Umbilical cord (tissue), 2 donors: Measurements from ENCODE around the gene GALNTL6. TPM values are rescaled to one million over a fixed set of nuclear protein-coding genes. Genes with fewer than 3 reads are reported as not detected.

Source experiments
- DNase-seq: peaks from one replicate; pipeline ENCODE4 v3.0.0-alpha.2; 2015; ENCODE audit warnings: low spot score
- total RNA-seq: library from RNA; depleted of rRNA; stranded (reverse); fragments of >200 nt; gene quantifications from one replicate; pipeline ENCODE4 v1.2.3, GENCODE V29; 2014; ENCODE audit warnings: low replicate concordance; ENCODE audit not compliant: insufficient read depth

The GALNTL6 gene
- total RNA-seq, 1 donor from 2014 or later: 6.5 TPM

- no peak for DNase-seq
Measured at GRCh38 chr4:172207258-172207657, 394.1 kb downstream of the GALNTL6 start.

GRCh38 chr4:172207886-172208285, 394.7 kb downstream of the GALNTL6 start:
- no peak for DNase-seq

GRCh38 chr4:172220679-172221078, 407.5 kb downstream of the GALNTL6 start:
- DNase-seq: no peak

- no peak for DNase-seq
Measured at GRCh38 chr4:172225457-172225856, 412.3 kb downstream of the GALNTL6 start.

DNA sequence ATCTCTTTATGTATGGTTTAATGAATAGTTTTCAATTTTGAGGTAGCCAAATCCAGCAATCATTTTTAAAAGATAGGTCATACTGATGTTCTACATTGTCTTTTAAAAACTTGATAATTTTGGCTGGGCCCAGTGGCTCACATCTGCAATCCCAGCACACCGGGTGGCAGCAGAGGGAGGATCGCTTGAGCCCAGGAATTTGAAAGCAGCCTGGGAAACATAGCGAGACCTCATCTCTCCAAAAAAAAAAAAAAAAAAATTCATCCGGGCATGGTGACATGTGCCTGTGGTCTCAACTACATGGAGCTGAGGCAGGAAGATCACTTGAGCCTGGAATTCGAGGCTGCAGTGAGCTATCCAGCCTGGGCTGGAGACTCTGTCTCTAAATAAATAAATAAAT, 419.8 kb downstream of the GALNTL6 start:
- DNase-seq: no peak

DNA sequence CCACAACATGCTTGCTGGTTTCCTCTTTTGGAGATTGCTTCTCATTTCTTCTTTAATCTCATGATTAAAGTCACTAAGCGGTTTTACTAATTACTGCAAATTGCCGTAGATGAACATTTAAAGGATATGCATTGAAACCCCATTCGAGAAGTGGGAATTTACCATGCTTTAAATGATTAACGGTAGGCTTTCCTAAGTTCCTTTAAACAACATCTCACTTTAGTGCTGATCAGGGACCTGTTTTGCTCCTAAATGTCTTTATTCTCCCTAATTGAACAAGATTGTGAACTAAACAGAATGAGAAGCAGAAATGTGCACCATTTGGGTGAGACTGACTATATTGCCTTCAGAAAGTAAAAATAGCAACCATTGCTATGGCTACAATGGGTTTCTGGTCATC, 430.3 kb downstream of the GALNTL6 start:
- no peak for DNase-seq

DNA sequence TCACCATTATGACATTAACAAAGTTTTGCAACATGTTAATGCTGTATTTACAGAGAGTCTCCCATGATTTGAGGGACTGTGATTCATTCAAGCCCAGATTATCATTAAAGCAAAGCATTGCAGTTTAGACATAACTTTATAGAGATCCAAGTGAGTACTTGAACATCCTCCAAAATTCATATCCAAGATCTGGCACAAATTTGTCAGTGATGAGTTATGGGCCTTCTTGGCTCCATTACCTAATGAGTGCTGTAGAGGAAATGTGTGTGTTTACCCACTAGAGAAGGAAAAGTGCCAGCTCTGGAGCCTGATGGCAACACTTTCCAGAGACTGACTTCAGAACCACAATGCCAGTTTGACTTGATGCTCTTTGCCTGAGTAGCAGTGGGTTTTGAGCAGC, 432.3 kb downstream of the GALNTL6 start:
- DNase-seq: peak; percentile 64

DNA sequence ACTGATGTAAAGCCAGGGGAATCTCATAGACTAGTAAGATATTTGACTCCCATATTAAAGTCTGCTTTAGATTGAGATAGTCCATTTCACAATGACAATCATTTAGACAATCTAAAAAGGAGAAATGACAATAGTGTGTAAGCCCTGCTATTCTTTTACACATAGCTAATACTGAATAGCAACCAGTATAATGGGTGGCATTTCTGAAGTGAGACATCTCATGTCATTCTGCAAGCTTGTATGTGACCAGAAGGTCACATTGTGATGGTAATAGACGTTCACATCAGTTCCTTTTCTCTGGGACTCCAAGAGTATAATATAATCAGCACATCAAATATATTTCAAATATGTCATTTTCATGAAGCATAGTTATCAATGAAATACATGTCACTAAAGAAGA, 440.2 kb downstream of the GALNTL6 start:
- no peak for DNase-seq

DNA sequence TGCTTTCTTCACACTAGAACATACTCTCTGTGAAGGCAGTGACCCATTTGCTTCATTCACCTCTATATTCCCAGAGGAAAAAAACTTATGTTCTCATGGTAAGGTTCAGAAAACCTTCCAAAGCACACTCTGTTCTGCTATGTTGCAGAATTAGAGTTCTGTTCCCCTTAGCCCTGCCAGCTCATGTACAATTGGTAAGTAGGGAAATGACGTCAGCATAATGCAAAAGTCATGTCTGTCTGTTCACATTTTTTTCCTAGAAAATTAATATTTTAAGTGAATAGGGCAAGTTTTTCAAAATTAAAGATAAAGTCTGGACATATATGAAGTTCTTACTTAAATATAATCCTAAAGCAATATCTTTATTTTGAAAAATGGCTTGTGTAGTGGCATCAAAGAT, 443.6 kb downstream of the GALNTL6 start:
- DNase-seq: no peak

GRCh38 chr4:172270397-172270796, 457.2 kb downstream of the GALNTL6 start:
- peak; percentile 44 for DNase-seq

DNA sequence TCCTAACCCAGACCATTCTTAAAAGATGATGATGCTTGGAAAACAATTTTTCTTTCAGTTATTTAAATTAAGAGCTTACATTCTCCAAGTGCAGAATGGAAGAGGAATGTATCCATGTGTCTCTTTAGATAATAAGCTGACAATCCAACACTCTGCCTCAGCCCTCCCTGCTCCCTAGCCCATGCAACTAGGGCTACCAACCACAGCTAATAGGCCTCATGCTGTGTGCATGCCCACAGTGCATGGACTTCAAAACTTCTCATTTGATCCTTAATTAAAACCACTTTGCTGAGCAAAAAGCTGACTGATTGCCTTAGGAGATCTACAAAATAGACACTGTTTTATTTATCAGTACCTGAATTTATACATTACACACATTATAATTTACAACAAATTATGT, 473.9 kb downstream of the GALNTL6 start:
- no peak for DNase-seq

- no peak for DNase-seq
Measured at GRCh38 chr4:172305698-172306097, 492.5 kb downstream of the GALNTL6 start.

DNA sequence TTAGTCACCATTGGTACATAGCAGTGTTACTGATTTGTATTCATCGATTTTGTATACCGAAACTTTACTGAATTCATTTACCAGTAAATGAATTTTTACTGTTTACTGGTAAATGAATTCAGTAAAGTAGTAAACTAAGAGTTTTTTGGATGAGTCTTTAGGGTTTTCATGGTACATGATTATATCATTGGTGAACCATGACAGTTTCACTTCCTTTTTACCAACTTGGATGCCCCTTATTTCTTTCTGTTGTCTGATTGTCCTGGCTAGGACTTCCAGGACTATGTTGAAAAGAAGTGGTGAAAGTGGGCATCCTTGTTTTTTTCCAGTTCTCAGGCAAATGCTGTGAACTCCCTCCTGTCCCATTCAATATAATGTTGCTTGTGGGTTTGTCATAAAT, 494.9 kb downstream of the GALNTL6 start:
- DNase-seq: no peak

- DNase-seq: no peak
Measured at GRCh38 chr4:172311682-172312081, 498.5 kb downstream of the GALNTL6 start.

GRCh38 chr4:172323288-172323687, 510.1 kb downstream of the GALNTL6 start:
- no peak for DNase-seq

- no peak for DNase-seq
Measured at GRCh38 chr4:172344308-172344938, 531.2 kb downstream of the GALNTL6 start.

- DNase-seq: no peak
Measured at GRCh38 chr4:172348426-172348825, 535.2 kb downstream of the GALNTL6 start.

DNA sequence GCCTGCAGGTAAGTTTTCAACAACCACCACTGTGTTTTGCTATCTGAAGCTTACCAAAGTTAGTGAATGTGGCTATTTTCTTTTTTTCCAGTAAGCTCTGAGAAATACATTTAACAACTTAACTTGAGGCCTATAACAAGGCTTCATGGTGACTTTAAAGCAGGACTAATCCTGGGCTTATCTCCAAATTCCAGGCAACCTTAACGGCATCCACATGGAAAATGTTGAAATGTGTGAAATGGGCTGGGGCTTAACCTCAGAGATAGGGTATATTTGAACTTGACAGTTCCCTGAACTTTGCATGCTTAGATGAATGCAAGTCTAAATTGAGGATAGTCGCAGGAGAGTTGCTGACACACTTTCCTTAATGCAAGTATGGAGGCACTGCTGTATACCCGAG, 539.2 kb downstream of the GALNTL6 start:
- peak; percentile 76 for DNase-seq

DNA sequence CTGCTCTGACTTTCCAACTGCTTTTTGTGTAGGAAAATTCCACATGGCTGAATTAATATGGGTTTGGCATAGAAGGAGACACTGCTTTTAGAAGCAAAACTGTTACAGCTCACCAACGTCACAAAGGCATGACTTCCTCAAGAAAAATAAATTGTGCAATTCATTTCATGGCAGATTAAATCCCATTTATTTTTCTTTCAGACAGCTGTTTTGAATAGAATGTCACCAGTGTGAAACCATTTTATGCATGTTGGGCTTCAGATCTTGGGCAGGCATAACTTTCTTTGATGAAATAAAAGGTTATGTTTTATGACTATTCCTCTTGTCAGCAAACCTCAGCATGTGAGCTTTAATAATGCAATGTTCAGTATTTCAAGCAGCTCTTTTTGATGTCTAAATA, 542.8 kb downstream of the GALNTL6 start:
- DNase-seq: peak; percentile 92

DNA sequence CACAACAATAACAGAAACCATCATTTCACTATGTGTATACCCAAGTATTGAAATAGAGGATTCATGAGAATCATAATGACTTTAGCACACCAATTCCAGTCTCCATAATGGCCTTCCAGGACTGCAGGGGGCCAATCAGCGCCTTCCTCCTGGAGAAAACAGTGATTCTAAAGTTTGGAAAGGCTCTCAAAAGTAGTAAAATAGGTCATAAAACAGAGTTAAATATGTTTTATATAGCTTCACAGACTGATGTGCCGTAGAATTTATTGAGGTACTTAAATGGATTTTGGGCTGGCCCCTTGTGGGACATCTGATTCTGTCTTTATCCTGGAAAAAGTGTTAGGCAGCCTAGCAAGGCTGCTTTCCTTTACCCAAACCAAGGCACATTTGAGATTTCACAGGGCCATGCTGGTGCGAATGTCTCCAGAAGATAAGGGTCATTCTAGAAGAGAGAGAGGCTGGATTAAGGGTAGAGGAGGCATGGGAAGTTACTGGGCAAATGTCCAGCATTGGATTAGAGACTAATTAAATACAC, 543.9 kb downstream of the GALNTL6 start:
- peak; percentile 92 for DNase-seq

- no peak for DNase-seq
Measured at GRCh38 chr4:172362569-172362968, 549.4 kb downstream of the GALNTL6 start.

DNA sequence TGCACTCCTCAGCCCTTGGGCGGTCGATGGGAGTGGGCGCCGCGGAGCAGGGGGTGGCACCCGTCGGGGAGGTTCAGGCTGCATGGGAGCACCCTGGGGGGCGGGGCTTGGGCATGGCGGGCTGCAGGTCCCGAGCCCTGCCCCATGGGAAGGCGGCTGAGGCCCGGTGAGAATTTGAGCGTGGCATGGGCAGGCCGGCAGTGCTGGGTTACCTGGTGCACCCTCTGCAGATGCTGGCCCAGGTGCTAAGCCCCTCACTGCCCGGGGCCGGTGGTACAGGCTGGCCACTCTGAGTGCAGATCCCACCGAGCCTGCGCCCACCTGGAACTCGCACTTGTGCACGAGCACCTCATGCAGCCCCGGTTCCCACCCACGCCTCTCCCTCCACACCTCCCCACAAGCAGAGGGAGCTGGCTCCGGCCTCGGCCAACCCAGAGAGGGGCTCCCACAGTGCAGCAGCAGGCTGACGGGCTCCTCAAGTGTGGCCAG, 556.3 kb downstream of the GALNTL6 start:
- DNase-seq: no peak

GRCh38 chr4:172377486-172378140, 564.4 kb downstream of the GALNTL6 start:
- no peak for DNase-seq
